Measurements from ENCODE around the gene REC8. TPM values are rescaled to one million over a fixed set of nuclear protein-coding genes. Genes with fewer than 3 reads are reported as not detected.
A peak's percentile ranks its signal among the peaks of the same experiment; 100 is the strongest.

The REC8 gene
- total RNA-seq, 2 donors from 2014 or later: 3.8 to 5.6 TPM

GRCh38 chr14:24146453-24146977 is 25.4 kb upstream of the REC8 start, which contains the start of gene PSME2:
TSS of gene PSME2 (minus strand) at chr14:24146610. CDS start at chr14:24146581, 29 bp downstream.
- DNase-seq (ENCODE audit: low spot score): peak; percentile 94
- Histone ChIP-seq H3K4me3 (peak within 1 kb of the TSS; percentile 91 to 95), H3K4me1 (peaks cover 0 to 38% of the 10 kb centered on the region in 2 donors), H3K27ac (peak within 1 kb of the TSS; percentile 91 to 92), H3K27me3 (no peaks in the 10 kb centered on the region), H3K9me3 (no peaks in the 10 kb centered on the region), H3K36me3 (peaks cover 28% of the 10 kb centered on the region)
- no peak for TF ChIP-seq CTCF (IDR thresholded peaks at IDR 0.05)

DNA sequence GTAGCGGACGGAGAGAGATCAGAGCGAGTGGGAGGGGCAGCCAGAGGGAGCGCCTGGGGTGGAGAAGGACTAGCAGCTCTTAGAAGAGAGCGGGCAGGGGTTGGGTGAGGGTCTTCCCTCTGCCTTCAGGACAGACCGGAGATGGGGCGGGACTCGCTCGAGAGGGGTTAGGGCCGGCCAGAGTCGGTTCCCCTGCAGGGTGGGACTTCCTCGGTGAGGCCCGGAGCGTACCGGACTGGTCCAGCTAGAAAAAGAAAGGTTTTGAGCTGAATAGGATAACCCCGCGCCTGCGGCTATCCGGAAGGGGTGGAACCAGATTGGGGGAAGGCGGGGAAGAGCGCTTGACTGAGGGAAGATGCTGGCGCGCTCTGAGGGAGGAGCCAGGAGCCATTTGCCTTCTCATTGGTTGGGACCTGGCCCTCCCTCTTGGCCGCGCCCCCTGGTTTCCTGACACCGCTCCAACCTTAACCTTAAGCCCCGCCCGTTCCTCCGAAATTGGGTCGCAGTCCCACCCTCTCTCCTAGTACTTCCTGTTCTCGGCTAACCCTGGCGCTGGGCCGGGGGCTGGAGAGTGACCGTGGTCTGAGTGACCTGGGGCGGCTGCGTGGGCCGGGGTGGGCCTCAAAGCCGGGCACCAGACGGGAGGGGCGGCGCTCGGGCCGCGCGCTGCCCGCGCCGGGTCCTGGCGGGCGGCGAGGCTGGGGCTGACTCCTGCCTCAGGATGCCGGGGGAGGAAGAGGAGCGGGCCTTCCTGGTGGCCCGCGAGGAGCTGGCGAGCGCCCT is 24.7 kb upstream of the REC8 start, which contains the start of gene RNF31:
RNF31 (plus strand) TSS at position 521 of the 783 bp plus-strand sequence; CDS start at position 722, 201 bp downstream.
- Histone ChIP-seq H3K27me3 (no peaks in the 10 kb centered on the region), H3K36me3 (peaks cover 34% of the 10 kb centered on the region), H3K4me1 (peaks cover 0 to 34% of the 10 kb centered on the region in 2 donors), H3K27ac (peak within 1 kb of the TSS; percentile 91 to 92), H3K4me3 (peak within 1 kb of the TSS; percentile 91 to 95), H3K9me3 (no peaks in the 10 kb centered on the region)
- TF ChIP-seq CTCF (IDR thresholded peaks at IDR 0.05): no peak
- DNase-seq (ENCODE audit: low spot score): peak; percentile 99

GRCh38 chr14:24147761-24148428 is 24.0 kb upstream of the REC8 start:
- Histone ChIP-seq H3K4me1 (peaks cover 0 to 30% of the 10 kb centered on the region in 2 donors), H3K9me3 (no peaks in the 10 kb centered on the region), H3K4me3 (peak overlapping the region; percentile 91 to 95), H3K27me3 (no peaks in the 10 kb centered on the region), H3K36me3 (peaks cover 41% of the 10 kb centered on the region), H3K27ac (peak overlapping the region; percentile 91 to 92)
- no peak for TF ChIP-seq CTCF (IDR thresholded peaks at IDR 0.05)
- DNase-seq (ENCODE audit: low spot score): no peak

DNA sequence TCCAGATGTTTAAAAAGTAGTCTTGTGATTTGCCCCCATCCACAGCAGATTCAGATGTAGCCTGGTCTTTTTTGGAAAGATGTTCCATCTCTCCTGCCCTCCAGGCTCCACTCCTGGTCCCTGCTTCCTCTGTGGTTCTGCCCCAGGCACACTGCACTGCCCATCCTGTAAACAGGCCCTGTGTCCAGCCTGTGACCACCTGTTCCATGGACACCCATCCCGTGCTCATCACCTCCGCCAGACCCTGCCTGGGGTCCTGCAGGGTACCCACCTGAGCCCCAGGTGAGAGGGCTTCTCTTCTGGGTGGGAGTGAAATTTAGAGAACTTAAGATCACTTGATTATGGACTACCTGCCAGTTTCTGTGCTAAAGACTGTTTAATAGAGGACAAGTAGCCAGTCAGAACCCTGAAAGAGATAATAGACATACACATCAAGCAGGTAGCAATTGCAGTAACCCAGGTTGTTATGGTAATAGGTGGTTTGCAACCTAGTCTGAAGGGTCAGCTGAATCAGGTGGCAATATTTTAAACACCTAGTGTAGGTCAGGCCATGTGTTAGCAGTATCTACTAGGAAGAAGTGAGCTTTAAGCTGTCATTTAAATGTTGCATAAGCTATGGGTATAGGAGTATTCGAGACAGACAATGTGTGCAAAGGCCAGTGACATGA is 22.4 kb upstream of the REC8 start:
- Histone ChIP-seq H3K4me1 (peaks cover 0 to 30% of the 10 kb centered on the region in 2 donors), H3K9me3 (no peaks in the 10 kb centered on the region), H3K27me3 (no peaks in the 10 kb centered on the region), H3K36me3 (peaks cover 48% of the 10 kb centered on the region), H3K27ac (no peak overlapping the region), H3K4me3 (no peak overlapping the region)
- TF ChIP-seq CTCF (IDR thresholded peaks at IDR 0.05): no peak
- no peak for DNase-seq (ENCODE audit: low spot score)

GRCh38 chr14:24150061-24150460 is 21.8 kb upstream of the REC8 start:
- H3K36me3 ChIP-seq: peaks cover 54% of the 10 kb centered on the region
- no peak for DNase-seq (ENCODE audit: low spot score)
- no peak overlapping the region for H3K27ac ChIP-seq
- H3K27me3 ChIP-seq: no peaks in the 10 kb centered on the region
- no peak for TF ChIP-seq CTCF (IDR thresholded peaks at IDR 0.05)
- no peaks in the 10 kb centered on the region for H3K9me3 ChIP-seq
- H3K4me3 ChIP-seq: no peak overlapping the region
- H3K4me1 ChIP-seq: peaks cover 0 to 30% of the 10 kb centered on the region in 2 donors
